Mammary epithelial cell (primary cell): ENCODE measurements around the gene SPC24.

Source experiments
- CTCF ChIP-seq, 2 donors: IDR thresholded peaks in 1 of 2; conservative IDR thresholded peaks in 1 of 2; 2 replicates each; pipeline ENCODE4 v1.5.1; 2011 to 2012; ENCODE audit warnings: inconsistent platforms in 2 of 2, low read length in 2 of 2, mild to moderate bottlenecking in 2 of 2, control low read depth in 1 of 2, low read depth in 1 of 2; ENCODE audit not compliant: insufficient read depth in 1 of 2; ENCODE audit errors: extremely low read depth in 1 of 2
- EZH2 ChIP-seq: IDR thresholded peaks from 2 replicates; pipeline ENCODE4 v1.6.1; 2012; ENCODE audit warnings: low read length, inconsistent platforms, borderline replicate concordance

- no peak for TF ChIP-seq CTCF (conservative IDR thresholded peaks at IDR 0.05 in 1 of 2, IDR thresholded peaks at IDR 0.05 in 1 of 2; ENCODE audit: extremely low read depth in 1 of 2, insufficient read depth in 1 of 2, low read depth in 1 of 2, low read length in 2 of 2)
- TF ChIP-seq EZH2: no peak
These were observed 48.6 kb upstream of the SPC24 start for GRCh38 chr19:11204076-11204602.
